IMR-90 (cell line): ENCODE data around the gene TEFM. TPM values are rescaled to one million over a fixed set of nuclear protein-coding genes. Genes with fewer than 3 reads are reported as not detected.

Experiments
- ATAC-seq: fragments of 200-7000 bp; cut with Tn5 transposase; 2 replicates; pipeline ENCODE4 v1.9.1; 2020; ENCODE audit warnings: low read depth, mild to moderate bottlenecking, moderate library complexity
- BruUV-seq: library from RNA; stranded (reverse); fragments of 400-500 nt; replicated peaks from 2 replicates; lab custom pipeline; 2021; lab: Mats Ljungman, UMichigan
- CTCF ChIA-PET: fragments of 300-600 bp; formaldehyde crosslinking; extraction: SDS; loops from one replicate; lab custom pipeline; 2021; ENCODE audit warnings: antibody characterized with exemption; lab: Yijun Ruan, JAX
- POLR2A ChIA-PET: fragments of 300-600 bp; sonication (Branson Sonifier 250); formaldehyde crosslinking; loops from one replicate; lab custom pipeline; 2022; ENCODE audit warnings: antibody characterized with exemption; ENCODE audit not compliant: unreplicated experiment; lab: Charles Lee
- DNase-seq: peaks from one replicate; pipeline ENCODE4 v3.0.0; 2013
- H2AFZ ChIP-seq: replicated peaks from 2 replicates; pipeline ENCODE3; 2013; ENCODE audit warnings: low read length, mild to moderate bottlenecking; ENCODE audit not compliant: poor library complexity
- H2AK5ac ChIP-seq: 2 replicates; pipeline ENCODE4 v1.6.1; 2013; ENCODE audit warnings: low read depth, low read length, inconsistent platforms
- H2AK9ac ChIP-seq: replicated peaks from 2 replicates; pipeline ENCODE3; 2013; ENCODE audit warnings: mild to moderate bottlenecking, low read depth, low read length, moderate library complexity; ENCODE audit not compliant: poor library complexity
- H2BK120ac ChIP-seq: 2 replicates; pipeline ENCODE4 v1.6.1; 2013; ENCODE audit warnings: low read depth, low read length, inconsistent platforms
- H2BK15ac ChIP-seq: 3 replicates; pipeline ENCODE4 v1.6.1; 2013; ENCODE audit warnings: low read depth, low read length, inconsistent platforms
- H2BK20ac ChIP-seq: 2 replicates; pipeline ENCODE4 v1.6.1; 2013; ENCODE audit warnings: low read depth, mild to moderate bottlenecking, inconsistent platforms, low read length, moderate library complexity
- H2BK5ac ChIP-seq: 2 replicates; pipeline ENCODE4 v1.6.1; 2013; ENCODE audit warnings: mild to moderate bottlenecking, low read depth, low read length, inconsistent platforms; ENCODE audit not compliant: poor library complexity, severe bottlenecking
- H3K14ac ChIP-seq: replicated peaks from 2 replicates; pipeline ENCODE4 v1.6.1; 2013; ENCODE audit warnings: low read depth, low read length, inconsistent platforms
- H3K18ac ChIP-seq: 2 replicates; pipeline ENCODE4 v1.6.1; 2013; ENCODE audit warnings: low read depth, low read length, control low read depth
- H3K23ac ChIP-seq: 2 replicates; pipeline ENCODE4 v1.6.1; 2013; ENCODE audit warnings: low read depth, low read length, inconsistent platforms
- H3K27ac ChIP-seq: 2 replicates; pipeline ENCODE4 v1.5.1; 2013; ENCODE audit warnings: mild to moderate bottlenecking, control low read depth, low read length; ENCODE audit not compliant: insufficient read depth
- H3K27me3 ChIP-seq: 2 replicates; pipeline ENCODE4 v1.6.1; 2013; ENCODE audit warnings: low read length; ENCODE audit not compliant: control insufficient read depth, insufficient read depth
- H3K36me3 ChIP-seq: 2 replicates; pipeline ENCODE4 v1.6.1; 2013; ENCODE audit warnings: low read length, mixed read lengths; ENCODE audit not compliant: control insufficient read depth, insufficient read depth
- H3K4ac ChIP-seq: 2 replicates; pipeline ENCODE4 v1.6.1; 2013; ENCODE audit warnings: low read depth, low read length, inconsistent platforms
- H3K4me1 ChIP-seq: 2 replicates; pipeline ENCODE4 v1.6.1; 2013; ENCODE audit warnings: low read length, mixed read lengths; ENCODE audit not compliant: control insufficient read depth, insufficient read depth
- H3K4me2 ChIP-seq: 2 replicates; pipeline ENCODE4 v1.6.1; 2013; ENCODE audit warnings: low read depth, mild to moderate bottlenecking, control low read depth, low read length, moderate library complexity
- H3K4me3 ChIP-seq: 2 replicates; pipeline ENCODE4 v1.5.1; 2013; ENCODE audit warnings: low read depth, mild to moderate bottlenecking, control low read depth, low read length, moderate library complexity; ENCODE audit not compliant: insufficient read depth
- H3K56ac ChIP-seq: 2 replicates; pipeline ENCODE4 v1.6.1; 2013; ENCODE audit warnings: low read length, inconsistent platforms; ENCODE audit not compliant: insufficient read depth; ENCODE audit errors: extremely low read depth
- H3K79me1 ChIP-seq, 2 experiments: 2 replicates each; pipeline ENCODE4 v1.6.1; 2013; ENCODE audit warnings: low read length in 2 of 2, inconsistent platforms in 1 of 2, low read depth in 1 of 2
- H3K9ac ChIP-seq: 2 replicates; pipeline ENCODE4 v1.6.1; 2013; ENCODE audit warnings: low read depth, low read length, control low read depth
- H3K9me1 ChIP-seq: 2 replicates; pipeline ENCODE4 v1.6.1; 2013; ENCODE audit warnings: low read length, inconsistent platforms; ENCODE audit not compliant: insufficient read depth
- H3K9me3 ChIP-seq: 2 replicates; pipeline ENCODE4 v1.6.1; 2013; ENCODE audit warnings: low read length; ENCODE audit not compliant: control insufficient read depth, insufficient read depth
- H4K20me1 ChIP-seq: 2 replicates; pipeline ENCODE4 v1.6.1; 2013; ENCODE audit warnings: low read length, inconsistent platforms; ENCODE audit not compliant: insufficient read depth
- H4K5ac ChIP-seq: 2 replicates; pipeline ENCODE4 v1.6.1; 2013; ENCODE audit warnings: mild to moderate bottlenecking, low read depth, low read length, control low read depth
- H4K8ac ChIP-seq, 2 experiments: 2 replicates each; pipeline ENCODE4 v1.6.1; 2013; ENCODE audit warnings: low read depth in 2 of 2, low read length in 2 of 2, control low read depth in 1 of 2, inconsistent platforms in 1 of 2
- H4K91ac ChIP-seq: 2 replicates; pipeline ENCODE4 v1.6.1; 2013; ENCODE audit warnings: low read depth, low read length, inconsistent platforms; ENCODE audit not compliant: insufficient read depth
- BHLHE40 ChIP-seq: fragments of 150-350 bp; IDR thresholded peaks from 2 replicates; pipeline ENCODE4 v1.6.1; 2016; ENCODE audit warnings: mild to moderate bottlenecking, low read depth, low read length
- CHD1 ChIP-seq: IDR thresholded peaks from 2 replicates; pipeline ENCODE4 v1.6.1; 2012; ENCODE audit warnings: low read depth, low read length, improper control_type of control experiment
- MAZ ChIP-seq: IDR thresholded peaks from 2 replicates; pipeline ENCODE4 v1.6.1; 2012; ENCODE audit warnings: low read depth, mild to moderate bottlenecking, low read length, improper control_type of control experiment, moderate library complexity, borderline replicate concordance
- NFE2L2 ChIP-seq: fragments of 150-350 bp; IDR thresholded peaks from 2 replicates; pipeline ENCODE4 v1.6.1; 2016; ENCODE audit warnings: low read depth, mild to moderate bottlenecking, low read length
- RAD21 ChIP-seq: IDR thresholded peaks from 2 replicates; pipeline ENCODE4 v1.6.1; 2012; ENCODE audit warnings: low read length, improper control_type of control experiment
- RCOR1 ChIP-seq: IDR thresholded peaks from 2 replicates; pipeline ENCODE4 v1.6.1; 2012; ENCODE audit warnings: mild to moderate bottlenecking, low read length, improper control_type of control experiment; ENCODE audit not compliant: insufficient replicate concordance
- SMC3 ChIP-seq: fragments of 150-350 bp; IDR thresholded peaks from 2 replicates; pipeline ENCODE4 v1.6.1; 2016; ENCODE audit warnings: low read depth, mild to moderate bottlenecking, antibody characterized with exemption, low read length, moderate library complexity
- WGBS, 2 experiments: methylation state at CpG; one replicate each; pipeline versions ENCODE4 v1.1.5 to v1.1.7; 2013; ENCODE audit warnings: missing lambda C conversion rate in 2 of 2; ENCODE audit not compliant: insufficient read length in 1 of 2; ENCODE audit errors: extremely low coverage in 2 of 2; 5-methylcytosine and 5-hydroxymethylcytosine counted together
- dilution Hi-C: fragments of 300-500 bp; cut with HindIII; formaldehyde crosslinking; loops from one replicate; pipeline ENCODE4 v1.14.3; 2018; ENCODE audit warnings: low sequenced_read_pairs; ENCODE audit not compliant: unreplicated experiment
- in situ Hi-C: fragments of 300-500 bp; cut with MboI; formaldehyde crosslinking; loops from 3 replicates; pipeline ENCODE4 v1.14.3; 2019; ENCODE audit warnings: low sequenced_read_pairs, inconsistent platforms, mixed read lengths
- intact Hi-C: fragments of 100-400 bp; cut with micrococcal nuclease; formaldehyde crosslinking; loops from 2 replicates; pipeline ENCODE4 v1.10.0; 2022
- polyA plus RNA-seq, 3 experiments: library from polyadenylated mRNA; depleted of rRNA; stranded (reverse); fragments of >200 nt; gene quantifications; 2 replicates each; pipeline ENCODE4 v1.2.3, GENCODE V29; 2012; ENCODE audit warnings: low replicate concordance in 1 of 3
- total RNA-seq: library from RNA; depleted of rRNA; stranded (reverse); fragments of >200 nt; gene quantifications from 2 replicates; pipeline ENCODE4 v1.2.3, GENCODE V29; 2012
- TF ChIP-seq, protein P1 (sequence below): fragments of 150-350 bp; IDR thresholded peaks from 2 replicates; pipeline ENCODE4 v1.6.1; 2016; ENCODE audit warnings: low read depth, mild to moderate bottlenecking, low read length, moderate library complexity, borderline replicate concordance
- TF ChIP-seq, protein P2 (sequence below): conservative IDR thresholded peaks from 2 replicates; pipeline ENCODE4 v1.5.1; 2012; ENCODE audit warnings: mild to moderate bottlenecking, low read depth, low read length, improper control_type of control experiment

Gene TEFM
- total and polyA plus RNA-seq, 2 of the 4 experiments (the other 2 are of a cell fraction) = 7.9 to 13.8 TPM

DNA sequence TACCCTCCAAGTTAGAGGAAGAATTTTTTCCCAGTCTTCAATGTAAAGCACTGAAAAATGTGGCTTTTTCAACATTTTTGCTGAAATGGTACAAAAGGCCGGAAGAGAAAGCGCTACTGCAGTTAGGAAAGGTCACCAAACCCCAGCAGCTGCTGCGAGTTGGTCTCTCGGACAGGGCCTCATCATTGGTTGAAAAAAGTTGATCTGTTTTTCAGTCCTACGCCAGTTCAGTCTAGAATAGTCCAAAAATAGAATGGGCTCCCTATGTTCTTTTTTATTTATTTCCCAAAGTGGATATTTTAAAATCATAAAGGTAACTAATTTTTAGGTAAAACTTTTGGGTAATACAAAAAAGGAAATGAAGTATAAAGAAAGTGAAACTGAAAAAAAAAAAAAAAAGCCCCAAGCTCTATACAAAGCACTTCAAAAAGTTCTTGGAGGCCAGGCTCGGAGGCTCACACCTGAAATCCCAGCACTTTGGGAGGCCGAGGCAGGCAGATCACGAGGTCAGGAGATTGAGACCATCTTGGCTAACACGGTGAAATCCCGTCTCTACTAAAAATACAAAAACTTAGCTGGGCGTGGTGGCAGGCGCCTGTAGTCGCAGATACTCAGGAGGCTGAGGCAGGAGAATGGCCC is 33.1 kb upstream of the TEFM start:
- H3K9ac ChIP-seq = no peak overlapping the region
- ATAC-seq = no peak
- H3K18ac ChIP-seq = no peak overlapping the region
- H3K27me3 ChIP-seq = no peaks in the 10 kb centered on the region; the same call in 1 of the 2 replicates
- no peaks in the 10 kb centered on the region; the same call in 1 of the 2 replicates for H3K4me1 ChIP-seq
- H3K36me3 ChIP-seq = no peaks in the 10 kb centered on the region
- WGBS, 2 experiments = 94% methylated on average over 7 of the region's 13 CpGs; no CpG with 5 or more reads in 1 of the 2 experiments
- no peak overlapping the region for H2AFZ ChIP-seq
- DNase-seq = no peak
- H3K14ac ChIP-seq = no peak overlapping the region
- no peak overlapping the region for H2BK120ac ChIP-seq
- no peak overlapping the region for H2BK5ac ChIP-seq
- no peak overlapping the region for H3K4me2 ChIP-seq
- POLR2A ChIA-PET = interaction anchor here (0.6 kb wide), 1 partner anchor 16 kb away, joined by 3 read pairs; no protein-coding TSS in a partner anchor
- H2AK9ac ChIP-seq = no peak overlapping the region
- no peaks in the 10 kb centered on the region for H3K9me3 ChIP-seq
- no peak overlapping the region for H4K8ac ChIP-seq
- H4K20me1 ChIP-seq = no peaks in the 10 kb centered on the region
- in situ Hi-C loops (no loop called here), dilution Hi-C loops (no loop called here), intact Hi-C loops (no loop called here)
- no TSS peak for BruUV-seq
- no peak overlapping the region for H3K27ac ChIP-seq
- H3K4me3 ChIP-seq = no peak overlapping the region
- TF ChIP-seq RAD21 (no peak), SMC3 (no peak), NFE2L2 (no peak), MAZ (no peak), RCOR1 (no peak), BHLHE40 (no peak), CHD1 (no peak)
- TF ChIP-seq, protein P1, sequence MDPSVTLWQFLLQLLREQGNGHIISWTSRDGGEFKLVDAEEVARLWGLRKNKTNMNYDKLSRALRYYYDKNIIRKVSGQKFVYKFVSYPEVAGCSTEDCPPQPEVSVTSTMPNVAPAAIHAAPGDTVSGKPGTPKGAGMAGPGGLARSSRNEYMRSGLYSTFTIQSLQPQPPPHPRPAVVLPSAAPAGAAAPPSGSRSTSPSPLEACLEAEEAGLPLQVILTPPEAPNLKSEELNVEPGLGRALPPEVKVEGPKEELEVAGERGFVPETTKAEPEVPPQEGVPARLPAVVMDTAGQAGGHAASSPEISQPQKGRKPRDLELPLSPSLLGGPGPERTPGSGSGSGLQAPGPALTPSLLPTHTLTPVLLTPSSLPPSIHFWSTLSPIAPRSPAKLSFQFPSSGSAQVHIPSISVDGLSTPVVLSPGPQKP = no peak
- TF ChIP-seq, protein P2, sequence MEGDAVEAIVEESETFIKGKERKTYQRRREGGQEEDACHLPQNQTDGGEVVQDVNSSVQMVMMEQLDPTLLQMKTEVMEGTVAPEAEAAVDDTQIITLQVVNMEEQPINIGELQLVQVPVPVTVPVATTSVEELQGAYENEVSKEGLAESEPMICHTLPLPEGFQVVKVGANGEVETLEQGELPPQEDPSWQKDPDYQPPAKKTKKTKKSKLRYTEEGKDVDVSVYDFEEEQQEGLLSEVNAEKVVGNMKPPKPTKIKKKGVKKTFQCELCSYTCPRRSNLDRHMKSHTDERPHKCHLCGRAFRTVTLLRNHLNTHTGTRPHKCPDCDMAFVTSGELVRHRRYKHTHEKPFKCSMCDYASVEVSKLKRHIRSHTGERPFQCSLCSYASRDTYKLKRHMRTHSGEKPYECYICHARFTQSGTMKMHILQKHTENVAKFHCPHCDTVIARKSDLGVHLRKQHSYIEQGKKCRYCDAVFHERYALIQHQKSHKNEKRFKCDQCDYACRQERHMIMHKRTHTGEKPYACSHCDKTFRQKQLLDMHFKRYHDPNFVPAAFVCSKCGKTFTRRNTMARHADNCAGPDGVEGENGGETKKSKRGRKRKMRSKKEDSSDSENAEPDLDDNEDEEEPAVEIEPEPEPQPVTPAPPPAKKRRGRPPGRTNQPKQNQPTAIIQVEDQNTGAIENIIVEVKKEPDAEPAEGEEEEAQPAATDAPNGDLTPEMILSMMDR = no peak
- H3K79me1 ChIP-seq = no peaks in the 10 kb centered on the region
- no peak overlapping the region for H2BK15ac ChIP-seq
- H2BK20ac ChIP-seq = no peak overlapping the region
- H2AK5ac ChIP-seq = no peak overlapping the region
- H3K9me1 ChIP-seq = no peaks in the 10 kb centered on the region
- CTCF ChIA-PET = no interaction called here
- H3K56ac ChIP-seq = no peak overlapping the region
- H4K5ac ChIP-seq = no peak overlapping the region
- H4K91ac ChIP-seq = no peak overlapping the region
- H3K4ac ChIP-seq = no peak overlapping the region
- H3K23ac ChIP-seq = no peak overlapping the region
